HCT116 (cell line): ENCODE results near the gene ATRIP. TPM values are rescaled to one million over a fixed set of nuclear protein-coding genes. Genes with fewer than 3 reads are reported as not detected.

Experiments used
- ATAC-seq: fragments of 200-7000 bp; cut with Tn5 transposase; 2 replicates; pipeline ENCODE4 v1.9.1; 2020; ENCODE audit warnings: mild to moderate bottlenecking, moderate library complexity
- BruUV-seq: library from RNA; stranded (reverse); fragments of 400-500 nt; replicated peaks from 2 replicates; lab custom pipeline; 2021; lab: Mats Ljungman, UMichigan
- CTCF ChIA-PET: fragments of 300-600 bp; sonication (Branson Sonifier 250); formaldehyde crosslinking; loops from one replicate; lab custom pipeline; 2021; ENCODE audit warnings: antibody characterized with exemption; lab: Charles Lee
- POLR2A ChIA-PET: fragments of 300-600, 350-600 bp; sonication (Branson Sonifier 250); formaldehyde crosslinking; loops from one replicate; lab custom pipeline; 2021; ENCODE audit warnings: antibody characterized with exemption; lab: Charles Lee
- RAD21 ChIA-PET, 2 experiments: fragments of 300-600 bp; sonication (Branson Sonifier 250); formaldehyde crosslinking; loops; one replicate each; lab custom pipeline; 2023; ENCODE audit warnings: low total read pairs in 2 of 2; ENCODE audit not compliant: uncharacterized antibody in 2 of 2, unreplicated experiment in 2 of 2, low non-redundant PET in 1 of 2; lab: Charles Lee
- DNase-seq: peaks from one replicate; pipeline ENCODE4 v3.0.0-alpha.2; 2010; ENCODE audit warnings: low read depth, low spot score
- H2AFZ ChIP-seq: fragments of 200-600 bp; shearing (Covaris generic), sonication (generic); 2 replicates; pipeline ENCODE4 v1.6.1; 2017; ENCODE audit warnings: low read depth, mixed run types, mixed read lengths, antibody characterized with exemption, low read length; ENCODE audit not compliant: poor library complexity, severe bottlenecking
- H3K27ac ChIP-seq: 2 replicates; pipeline ENCODE4 v1.5.1; 2012; ENCODE audit warnings: low read depth, low read length
- H3K27me3 ChIP-seq: fragments of 200-600 bp; sonication (generic); 2 replicates; pipeline ENCODE4 v1.6.1; 2016; ENCODE audit warnings: mixed run types, low read length, mixed read lengths; ENCODE audit not compliant: insufficient read depth
- H3K36me3 ChIP-seq, 2 experiments: fragments of 200-500 bp in 1 of 2; fragments of 200-600 bp in 1 of 2; sonication (Bioruptor generic) in 1 of 2; sonication (generic) in 1 of 2; 2 replicates each; pipeline versions ENCODE4 v1.5.1 to v1.6.1; 2014 to 2016; ENCODE audit warnings: low read length in 2 of 2, inconsistent platforms in 1 of 2, mixed read lengths in 1 of 2, mixed run types in 1 of 2; ENCODE audit not compliant: insufficient read depth in 2 of 2, control insufficient read depth in 1 of 2
- H3K4me1 ChIP-seq, 2 experiments: fragments of 200-600 bp in 1 of 2; sonication (generic) in 1 of 2; 2 replicates each; pipeline versions ENCODE4 v1.5.1 to v1.6.1; 2012 to 2017; ENCODE audit warnings: low read length in 2 of 2, inconsistent platforms in 1 of 2, mild to moderate bottlenecking in 1 of 2, mixed read lengths in 1 of 2, mixed run types in 1 of 2, moderate library complexity in 1 of 2; ENCODE audit not compliant: insufficient read depth in 2 of 2, control insufficient read depth in 1 of 2
- H3K4me2 ChIP-seq: fragments of 200-600 bp; sonication (generic); 2 replicates; pipeline ENCODE4 v1.6.1; 2017; ENCODE audit warnings: mixed run types, low read length, mixed read lengths
- H3K4me3 ChIP-seq, 2 experiments: fragments of 200-600 bp in 1 of 2; sonication (generic) in 1 of 2; replicated peaks in 1 of 2; 2 replicates each; pipeline ENCODE4 v1.5.1; 2011 to 2016; ENCODE audit warnings: low read length in 2 of 2, control low read depth in 1 of 2, low read depth in 1 of 2, mild to moderate bottlenecking in 1 of 2, mixed read lengths in 1 of 2, mixed run types in 1 of 2
- H3K79me2 ChIP-seq: fragments of 200-600 bp; sonication (generic); 2 replicates; pipeline ENCODE4 v1.6.1; 2017; ENCODE audit warnings: mild to moderate bottlenecking, mixed run types, low read length, moderate library complexity, mixed read lengths; ENCODE audit not compliant: insufficient read depth
- H3K9ac ChIP-seq: fragments of 200-600 bp; sonication (generic); 2 replicates; pipeline ENCODE4 v1.6.1; 2016; ENCODE audit warnings: low read length, mixed read lengths
- H3K9me2 ChIP-seq: fragments of 200-600 bp; sonication (generic), shearing (Covaris generic); 2 replicates; pipeline ENCODE4 v1.6.1; 2017; ENCODE audit warnings: mixed run types, mild to moderate bottlenecking, moderate library complexity; ENCODE audit not compliant: insufficient read depth
- H3K9me3 ChIP-seq, 2 experiments: fragments of 200-500 bp in 1 of 2; fragments of 200-600 bp in 1 of 2; sonication (Bioruptor generic) in 1 of 2; sonication (generic) in 1 of 2; 2 replicates each; pipeline ENCODE4 v1.6.1; 2014 to 2017; ENCODE audit warnings: low read length in 2 of 2, mixed read lengths in 2 of 2, inconsistent platforms in 1 of 2, low read depth in 1 of 2, mild to moderate bottlenecking in 1 of 2, mixed run types in 1 of 2, moderate library complexity in 1 of 2; ENCODE audit not compliant: control insufficient read depth in 1 of 2, insufficient read depth in 1 of 2
- H4K20me1 ChIP-seq: fragments of 200-600 bp; sonication (generic), shearing (Covaris generic); 2 replicates; pipeline ENCODE4 v1.6.1; 2017; ENCODE audit warnings: mixed run types, mild to moderate bottlenecking, moderate library complexity; ENCODE audit not compliant: insufficient read depth
- CBX3 ChIP-seq: IDR thresholded peaks from 2 replicates; pipeline ENCODE4 v1.6.1; 2012; ENCODE audit warnings: low read depth
- EGR1 ChIP-seq: IDR thresholded peaks from 2 replicates; pipeline ENCODE4 v1.6.1; 2012; ENCODE audit warnings: low read depth
- EZH2 ChIP-seq: fragments of 200-600 bp; sonication (generic); IDR thresholded peaks from 2 replicates; pipeline ENCODE4 v1.6.1; 2017; ENCODE audit warnings: antibody characterized with exemption, mixed run types
- EZH2phosphoT487 ChIP-seq: fragments of 200-600 bp; IDR thresholded peaks from 2 replicates; pipeline ENCODE4 v1.6.1; 2018; ENCODE audit warnings: antibody characterized with exemption, borderline replicate concordance
- SP1 ChIP-seq: IDR thresholded peaks from 2 replicates; pipeline ENCODE4 v1.6.1; 2012; ENCODE audit warnings: low read depth
- TCF7L2 ChIP-seq: IDR thresholded peaks from 2 replicates; pipeline ENCODE4 v1.7.0; 2011; ENCODE audit warnings: borderline replicate concordance, inconsistent platforms; ENCODE audit not compliant: insufficient read depth, insufficient read length; ENCODE audit errors: extremely low read depth
- intact Hi-C: fragments of 100-400 bp; cut with micrococcal nuclease; formaldehyde crosslinking; loops from 2 replicates; pipeline ENCODE4 v1.10.0; 2022
- total RNA-seq: library from RNA; stranded (reverse); gene quantifications from one replicate; pipeline ENCODE4 v1.2.1, GENCODE V29; 2021; ENCODE audit not compliant: unreplicated experiment
- TF ChIP-seq, protein P1 (sequence below), 3 experiments: fragments of 200-600 bp in 1 of 3; sonication (generic) in 1 of 3; IDR thresholded peaks in 2 of 3; conservative IDR thresholded peaks in 1 of 3; 2 replicates each; pipeline ENCODE4 v1.5.1; 2012 to 2017; ENCODE audit warnings: low read depth in 2 of 3, low read length in 2 of 3, antibody characterized with exemption in 1 of 3, borderline replicate concordance in 1 of 3, control low read depth in 1 of 3, mild to moderate bottlenecking in 1 of 3, mixed read lengths in 1 of 3, mixed run types in 1 of 3, moderate library complexity in 1 of 3; ENCODE audit not compliant: insufficient read depth in 1 of 3
- TF ChIP-seq, protein P2 (sequence below): IDR thresholded peaks from 2 replicates; pipeline ENCODE4 v1.6.1; 2012; ENCODE audit warnings: low read depth

The ATRIP gene
- total RNA-seq, 1 experiment from 2014 or later, result 15.6 TPM

- POLR2A ChIA-PET, result no interaction called here
- BruUV-seq, result no TSS peak
- H3K36me3 ChIP-seq, result no peaks in the 10 kb centered on the region
- H3K27me3 ChIP-seq, result no peaks in the 10 kb centered on the region
- RAD21 ChIA-PET, result no interaction called here
- peaks cover 24 to 29% of the 10 kb centered on the region in 2 experiments for H3K4me1 ChIP-seq
- ATAC-seq (no peak), DNase-seq (no peak)
- no peak for TF ChIP-seq SP1
- no peak for TF ChIP-seq EZH2
- no peak for TF ChIP-seq EZH2phosphoT487
- intact Hi-C loops, result no loop called here
- CTCF ChIA-PET, result no interaction called here
- no peaks in the 10 kb centered on the region for H3K9me2 ChIP-seq
- H3K9me3 ChIP-seq, result no peaks in the 10 kb centered on the region
- H2AFZ ChIP-seq, result no peak overlapping the region
- no peaks in the 10 kb centered on the region for H4K20me1 ChIP-seq
- no peak overlapping the region for H3K9ac ChIP-seq
- H3K79me2 ChIP-seq, result no peaks in the 10 kb centered on the region
- no peak overlapping the region for H3K27ac ChIP-seq
- no peak overlapping the region for H3K4me2 ChIP-seq
- H3K4me3 ChIP-seq, result no peak overlapping the region
Observed at GRCh38 chr3:48511551-48511950, 65.0 kb downstream of the ATRIP start.

- ChIA-PET POLR2A (no interaction called here), RAD21 (no interaction called here)
- no peak for DNase-seq
Observed at GRCh38 chr3:48514431-48515227, 68.1 kb downstream of the ATRIP start.

More at GRCh38 chr3:48514431-48515227, 68.1 kb downstream of the ATRIP start:
- CTCF ChIA-PET, result interaction anchor here (1.0 kb wide), 1 partner anchor 78 kb away, joined by 3 read pairs; no protein-coding TSS in a partner anchor
- H3K27ac ChIP-seq, result no peak overlapping the region
- TF ChIP-seq CBX3, result no peak
- TF ChIP-seq, protein P1, sequence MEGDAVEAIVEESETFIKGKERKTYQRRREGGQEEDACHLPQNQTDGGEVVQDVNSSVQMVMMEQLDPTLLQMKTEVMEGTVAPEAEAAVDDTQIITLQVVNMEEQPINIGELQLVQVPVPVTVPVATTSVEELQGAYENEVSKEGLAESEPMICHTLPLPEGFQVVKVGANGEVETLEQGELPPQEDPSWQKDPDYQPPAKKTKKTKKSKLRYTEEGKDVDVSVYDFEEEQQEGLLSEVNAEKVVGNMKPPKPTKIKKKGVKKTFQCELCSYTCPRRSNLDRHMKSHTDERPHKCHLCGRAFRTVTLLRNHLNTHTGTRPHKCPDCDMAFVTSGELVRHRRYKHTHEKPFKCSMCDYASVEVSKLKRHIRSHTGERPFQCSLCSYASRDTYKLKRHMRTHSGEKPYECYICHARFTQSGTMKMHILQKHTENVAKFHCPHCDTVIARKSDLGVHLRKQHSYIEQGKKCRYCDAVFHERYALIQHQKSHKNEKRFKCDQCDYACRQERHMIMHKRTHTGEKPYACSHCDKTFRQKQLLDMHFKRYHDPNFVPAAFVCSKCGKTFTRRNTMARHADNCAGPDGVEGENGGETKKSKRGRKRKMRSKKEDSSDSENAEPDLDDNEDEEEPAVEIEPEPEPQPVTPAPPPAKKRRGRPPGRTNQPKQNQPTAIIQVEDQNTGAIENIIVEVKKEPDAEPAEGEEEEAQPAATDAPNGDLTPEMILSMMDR (IDR thresholded peaks at IDR 0.05 in 2 of 3, conservative IDR thresholded peaks at IDR 0.05 in 1 of 3; ENCODE audit: borderline replicate concordance in 1 of 3, insufficient read depth in 1 of 3, low read depth in 2 of 3, low read length in 2 of 3), result no peak
- no peak for TF ChIP-seq EGR1
- TF ChIP-seq, protein P2, sequence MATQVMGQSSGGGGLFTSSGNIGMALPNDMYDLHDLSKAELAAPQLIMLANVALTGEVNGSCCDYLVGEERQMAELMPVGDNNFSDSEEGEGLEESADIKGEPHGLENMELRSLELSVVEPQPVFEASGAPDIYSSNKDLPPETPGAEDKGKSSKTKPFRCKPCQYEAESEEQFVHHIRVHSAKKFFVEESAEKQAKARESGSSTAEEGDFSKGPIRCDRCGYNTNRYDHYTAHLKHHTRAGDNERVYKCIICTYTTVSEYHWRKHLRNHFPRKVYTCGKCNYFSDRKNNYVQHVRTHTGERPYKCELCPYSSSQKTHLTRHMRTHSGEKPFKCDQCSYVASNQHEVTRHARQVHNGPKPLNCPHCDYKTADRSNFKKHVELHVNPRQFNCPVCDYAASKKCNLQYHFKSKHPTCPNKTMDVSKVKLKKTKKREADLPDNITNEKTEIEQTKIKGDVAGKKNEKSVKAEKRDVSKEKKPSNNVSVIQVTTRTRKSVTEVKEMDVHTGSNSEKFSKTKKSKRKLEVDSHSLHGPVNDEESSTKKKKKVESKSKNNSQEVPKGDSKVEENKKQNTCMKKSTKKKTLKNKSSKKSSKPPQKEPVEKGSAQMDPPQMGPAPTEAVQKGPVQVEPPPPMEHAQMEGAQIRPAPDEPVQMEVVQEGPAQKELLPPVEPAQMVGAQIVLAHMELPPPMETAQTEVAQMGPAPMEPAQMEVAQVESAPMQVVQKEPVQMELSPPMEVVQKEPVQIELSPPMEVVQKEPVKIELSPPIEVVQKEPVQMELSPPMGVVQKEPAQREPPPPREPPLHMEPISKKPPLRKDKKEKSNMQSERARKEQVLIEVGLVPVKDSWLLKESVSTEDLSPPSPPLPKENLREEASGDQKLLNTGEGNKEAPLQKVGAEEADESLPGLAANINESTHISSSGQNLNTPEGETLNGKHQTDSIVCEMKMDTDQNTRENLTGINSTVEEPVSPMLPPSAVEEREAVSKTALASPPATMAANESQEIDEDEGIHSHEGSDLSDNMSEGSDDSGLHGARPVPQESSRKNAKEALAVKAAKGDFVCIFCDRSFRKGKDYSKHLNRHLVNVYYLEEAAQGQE, result no peak
- no peak for TF ChIP-seq TCF7L2
- no peak overlapping the region for H3K9ac ChIP-seq
- ATAC-seq, result no peak
- no peak overlapping the region for H3K4me2 ChIP-seq
- no peaks in the 10 kb centered on the region for H4K20me1 ChIP-seq
- H3K36me3 ChIP-seq, result no peaks in the 10 kb centered on the region
- H3K9me3 ChIP-seq, result no peaks in the 10 kb centered on the region
- no peaks in the 10 kb centered on the region for H3K9me2 ChIP-seq
- intact Hi-C loops, result no loop called here
- H2AFZ ChIP-seq, result no peak overlapping the region
- H3K79me2 ChIP-seq, result no peaks in the 10 kb centered on the region
- no peak overlapping the region for H3K4me3 ChIP-seq
- no peaks in the 10 kb centered on the region for H3K27me3 ChIP-seq
- H3K4me1 ChIP-seq, result peaks cover 2 to 3% of the 10 kb centered on the region in 2 experiments; a peak in 2 of 4 replicates
- no TSS peak for BruUV-seq
